Stimulated activated CD8-positive, alpha-beta memory T cell treated with anti-CD3 and anti-CD28 coated beads, Interleukin-4, amount 100 ng/mL, for 48 hours (primary cell): ENCODE measurements around the gene MRGPRG.
"Not testable (repeated sequence)": the region's sequence is repeated elsewhere in the genome, so short reads cannot be mapped to it uniquely, and the experiment has no call there.

Source experiments
- DNase-seq: peaks from one replicate; pipeline ENCODE4 v3.0.0-alpha.2; 2020

Gene MRGPRG, protein sequence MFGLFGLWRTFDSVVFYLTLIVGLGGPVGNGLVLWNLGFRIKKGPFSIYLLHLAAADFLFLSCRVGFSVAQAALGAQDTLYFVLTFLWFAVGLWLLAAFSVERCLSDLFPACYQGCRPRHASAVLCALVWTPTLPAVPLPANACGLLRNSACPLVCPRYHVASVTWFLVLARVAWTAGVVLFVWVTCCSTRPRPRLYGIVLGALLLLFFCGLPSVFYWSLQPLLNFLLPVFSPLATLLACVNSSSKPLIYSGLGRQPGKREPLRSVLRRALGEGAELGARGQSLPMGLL

DNA sequence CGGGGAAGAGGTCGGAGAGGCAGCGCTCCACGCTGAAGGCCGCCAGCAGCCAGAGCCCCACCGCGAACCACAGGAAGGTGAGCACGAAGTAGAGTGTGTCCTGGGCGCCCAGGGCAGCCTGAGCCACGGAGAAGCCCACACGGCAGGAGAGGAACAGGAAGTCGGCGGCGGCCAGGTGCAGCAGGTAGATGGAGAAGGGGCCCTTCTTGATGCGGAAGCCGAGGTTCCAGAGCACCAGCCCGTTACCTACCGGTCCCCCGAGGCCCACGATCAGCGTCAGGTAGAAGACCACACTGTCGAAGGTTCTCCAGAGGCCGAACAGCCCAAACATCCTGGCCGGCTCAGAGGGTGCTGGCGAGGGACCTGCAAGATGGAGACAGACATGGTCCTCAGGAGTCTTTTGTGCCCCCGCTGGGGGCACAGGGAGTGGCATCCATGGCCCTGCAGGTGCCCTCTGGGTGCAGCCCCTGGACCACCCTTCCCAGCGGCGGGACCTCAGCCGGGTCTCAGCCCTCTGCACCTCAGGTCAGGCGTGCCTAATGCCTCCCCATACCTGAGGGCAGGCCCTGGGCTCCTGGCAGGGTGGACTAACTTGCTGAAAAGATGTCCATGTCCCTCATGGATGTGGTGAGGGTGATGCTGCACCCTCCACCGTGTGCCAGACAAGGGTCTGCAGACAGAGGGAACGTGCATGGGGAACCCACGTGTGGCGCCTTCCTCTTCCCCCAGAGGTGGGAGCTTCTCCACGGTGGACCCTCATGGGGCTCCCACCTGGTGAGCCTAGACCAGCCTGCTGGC, at the start of gene MRGPRG:
Gene MRGPRG (minus strand): TSS at position 331 of the 798 bp plus-strand sequence. CDS start 0 bp downstream, at position 331.
- no peak for DNase-seq

DNA sequence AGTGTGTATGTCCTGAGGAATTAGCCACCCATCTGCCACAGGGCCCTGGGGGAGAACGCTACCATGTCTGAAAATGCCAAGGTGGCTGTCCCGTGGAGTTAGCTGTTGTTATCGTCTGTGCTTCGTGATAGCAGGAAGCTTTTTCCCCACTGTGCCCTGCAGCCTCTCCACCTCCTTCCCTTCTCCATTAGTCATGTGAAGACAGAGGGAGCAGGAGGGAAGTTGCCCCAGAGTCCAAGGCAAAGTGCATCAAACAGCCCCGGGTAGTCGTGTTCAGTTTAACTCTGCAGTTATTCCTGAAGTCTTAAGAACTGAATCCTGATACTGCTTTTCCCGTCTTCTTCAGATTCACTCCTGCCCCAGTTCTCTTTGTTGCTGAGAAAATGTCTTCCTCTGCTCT, 43.9 kb upstream of the MRGPRG start:
- not testable (repeated sequence) for DNase-seq

DNA sequence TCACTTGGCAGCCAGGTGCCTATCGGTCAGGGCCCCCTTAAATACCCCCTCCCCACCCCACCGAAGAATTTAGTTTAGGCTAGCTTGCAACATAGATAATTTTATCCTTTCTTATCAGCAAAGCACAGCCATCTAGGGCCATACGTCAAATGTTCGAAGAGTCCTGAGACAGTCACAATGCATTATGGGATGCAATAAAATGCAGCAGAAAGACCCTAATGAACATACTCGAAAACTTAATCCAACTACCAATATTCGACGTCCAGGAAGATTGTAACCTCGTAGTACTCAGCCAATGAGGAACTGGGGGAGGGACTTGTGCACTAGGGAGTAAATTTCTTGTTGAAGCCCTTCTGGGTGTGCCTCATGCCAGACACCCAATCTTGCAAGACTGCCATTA, 43.2 kb upstream of the MRGPRG start:
- not testable (repeated sequence) for DNase-seq

DNA sequence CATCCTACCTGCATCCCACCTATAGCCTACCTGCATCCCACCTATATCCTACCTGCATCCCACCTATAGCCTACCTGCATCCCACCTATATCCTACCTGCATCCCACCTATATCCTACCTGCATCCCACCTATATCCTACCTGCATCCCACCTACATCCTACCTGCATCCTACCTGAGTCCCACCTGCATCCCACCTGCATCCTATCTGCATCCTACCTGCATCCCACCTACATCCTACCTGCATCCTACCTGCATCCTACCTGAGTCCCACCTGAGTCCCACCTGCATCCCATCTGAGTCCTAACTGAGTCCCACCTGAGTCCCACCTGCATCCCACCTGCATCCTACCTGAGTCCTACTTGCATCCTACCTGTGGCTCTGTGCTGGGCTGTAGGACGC, 38.9 kb upstream of the MRGPRG start:
- DNase-seq, result not testable (repeated sequence)

DNA sequence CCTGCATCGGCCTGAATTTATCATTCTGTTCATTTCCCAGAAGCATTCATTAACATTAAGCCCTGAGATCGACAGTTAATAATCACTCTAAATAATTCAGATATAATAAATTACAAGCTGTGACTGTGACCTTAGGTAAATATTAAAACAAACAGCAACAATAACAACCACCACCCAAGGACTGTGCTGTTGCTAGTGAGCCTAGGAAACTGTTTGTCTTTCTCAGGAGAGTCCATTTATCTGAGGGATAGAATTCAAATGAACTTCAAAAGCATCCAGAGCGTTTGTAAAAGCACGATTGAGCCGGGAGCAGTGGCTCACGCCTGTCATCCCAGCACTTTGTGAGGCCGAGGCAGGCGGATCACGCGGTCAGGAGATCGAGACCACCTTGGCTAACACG, 36.6 kb upstream of the MRGPRG start:
- not testable (repeated sequence) for DNase-seq

DNA sequence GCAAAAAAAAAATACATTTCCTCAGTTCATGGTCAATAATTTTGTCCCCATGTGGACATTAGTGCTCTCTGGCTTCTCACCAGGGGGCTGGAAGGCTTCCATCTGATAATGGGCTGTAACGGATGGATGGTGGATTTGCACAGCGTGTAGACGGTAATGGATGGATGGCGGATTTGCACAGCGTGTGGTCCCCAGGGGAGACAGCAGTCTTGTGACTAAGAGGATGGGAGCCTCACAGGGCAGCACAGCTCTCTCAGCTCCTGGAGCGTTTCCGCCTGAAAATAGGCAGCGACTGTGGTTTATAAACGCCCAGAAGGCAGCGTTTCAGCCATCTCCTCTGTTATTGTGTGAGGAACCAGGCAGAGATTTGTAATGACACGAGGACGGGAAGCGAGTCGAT, 36.2 kb upstream of the MRGPRG start:
- not testable (repeated sequence) for DNase-seq

DNA sequence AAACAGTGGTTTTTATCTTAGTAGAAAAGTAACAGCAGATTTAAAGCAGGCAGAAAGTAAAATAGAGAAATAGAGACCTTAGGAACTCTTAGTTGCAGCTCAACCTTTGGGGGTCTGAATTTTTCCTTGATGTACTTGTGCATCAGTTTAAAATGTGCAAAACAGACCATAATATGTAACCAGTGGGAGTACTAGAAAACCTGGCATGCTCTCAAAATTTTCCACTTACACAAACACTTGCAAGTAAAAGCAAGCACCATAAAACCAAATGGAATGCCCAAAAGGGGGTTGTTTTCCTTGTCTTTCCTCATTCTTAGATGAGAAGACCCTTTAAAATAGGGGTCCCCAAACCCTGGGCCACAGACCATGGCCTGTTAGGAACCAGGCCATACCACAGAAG, 26.5 kb upstream of the MRGPRG start:
- DNase-seq, result no peak

DNA sequence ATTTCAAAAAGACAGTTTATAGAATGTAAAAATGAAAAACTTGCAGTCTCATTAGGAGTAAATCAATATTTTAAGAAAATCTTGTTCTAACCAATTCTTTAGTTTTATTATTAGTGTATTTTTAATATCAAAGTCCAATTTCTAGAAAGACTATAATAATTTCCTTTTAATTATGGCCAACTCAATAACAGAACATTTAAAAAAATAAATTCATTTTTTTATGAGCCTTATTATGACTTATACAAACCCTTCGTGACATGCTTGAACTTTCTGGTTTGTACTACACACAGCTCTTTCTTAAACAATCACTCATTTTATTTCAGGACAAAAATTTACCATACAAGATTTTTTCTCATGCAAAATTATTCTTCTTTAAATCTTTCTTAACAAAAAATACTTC, 25.3 kb upstream of the MRGPRG start:
- DNase-seq, result no peak

DNA sequence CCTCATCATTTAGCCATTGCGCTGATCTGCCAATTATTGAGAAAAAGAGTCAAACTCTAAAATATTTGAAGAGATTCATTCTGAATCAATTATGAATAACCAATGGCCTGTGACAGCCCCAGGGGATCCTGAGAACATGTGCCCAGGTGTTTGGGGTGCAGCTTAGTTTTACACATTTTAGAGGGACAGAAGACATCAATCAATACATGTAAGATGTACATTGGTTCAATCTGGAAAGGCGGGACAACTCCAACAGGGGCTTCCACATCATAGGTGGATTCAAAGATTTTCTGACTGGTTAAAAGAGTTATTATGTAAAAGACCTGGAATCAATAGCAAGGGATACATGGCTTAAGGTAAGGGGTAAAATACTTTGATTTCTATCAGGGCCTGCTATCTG, 18.5 kb upstream of the MRGPRG start:
- DNase-seq, result no peak

DNA sequence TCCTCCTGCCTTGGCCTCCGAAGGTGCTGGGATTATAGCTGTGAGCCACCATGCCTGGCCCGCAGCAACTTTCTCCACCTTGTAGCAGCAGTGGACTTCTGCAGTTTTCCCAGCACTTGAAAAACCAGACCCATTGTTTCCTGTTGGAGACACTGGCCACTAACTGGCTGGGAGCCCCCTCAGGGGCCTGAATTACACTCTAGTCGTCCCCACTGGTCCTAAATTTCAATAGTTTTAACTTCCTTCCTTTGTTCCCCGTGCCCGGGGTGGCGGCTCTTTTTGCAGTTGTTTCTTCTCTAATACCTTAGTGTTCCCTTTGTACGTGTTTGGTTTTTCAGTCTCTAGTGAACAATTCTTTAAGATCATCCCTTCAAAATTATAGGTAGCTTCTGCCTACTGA, 16.2 kb upstream of the MRGPRG start:
- no peak for DNase-seq

DNA sequence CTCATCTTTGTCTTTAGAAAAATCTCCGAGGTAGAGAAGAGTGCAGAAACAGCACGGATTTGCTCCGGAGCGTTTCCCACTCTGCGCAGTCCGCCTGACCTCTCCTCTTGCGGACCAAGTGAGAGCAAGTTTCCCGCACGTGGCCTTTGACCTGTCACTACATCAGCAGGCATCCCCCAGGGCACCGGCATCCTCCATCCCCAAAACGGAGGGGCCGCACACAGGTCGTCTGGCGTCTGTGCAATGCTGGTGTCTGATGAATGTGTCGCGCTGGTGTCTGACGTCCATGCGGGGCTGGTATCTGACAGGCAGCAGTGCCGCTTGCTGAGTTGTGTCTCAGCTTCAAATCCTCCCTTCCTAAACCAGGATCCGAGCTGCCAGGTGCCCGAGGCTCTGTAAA, 14.3 kb upstream of the MRGPRG start:
- DNase-seq, result no peak

DNA sequence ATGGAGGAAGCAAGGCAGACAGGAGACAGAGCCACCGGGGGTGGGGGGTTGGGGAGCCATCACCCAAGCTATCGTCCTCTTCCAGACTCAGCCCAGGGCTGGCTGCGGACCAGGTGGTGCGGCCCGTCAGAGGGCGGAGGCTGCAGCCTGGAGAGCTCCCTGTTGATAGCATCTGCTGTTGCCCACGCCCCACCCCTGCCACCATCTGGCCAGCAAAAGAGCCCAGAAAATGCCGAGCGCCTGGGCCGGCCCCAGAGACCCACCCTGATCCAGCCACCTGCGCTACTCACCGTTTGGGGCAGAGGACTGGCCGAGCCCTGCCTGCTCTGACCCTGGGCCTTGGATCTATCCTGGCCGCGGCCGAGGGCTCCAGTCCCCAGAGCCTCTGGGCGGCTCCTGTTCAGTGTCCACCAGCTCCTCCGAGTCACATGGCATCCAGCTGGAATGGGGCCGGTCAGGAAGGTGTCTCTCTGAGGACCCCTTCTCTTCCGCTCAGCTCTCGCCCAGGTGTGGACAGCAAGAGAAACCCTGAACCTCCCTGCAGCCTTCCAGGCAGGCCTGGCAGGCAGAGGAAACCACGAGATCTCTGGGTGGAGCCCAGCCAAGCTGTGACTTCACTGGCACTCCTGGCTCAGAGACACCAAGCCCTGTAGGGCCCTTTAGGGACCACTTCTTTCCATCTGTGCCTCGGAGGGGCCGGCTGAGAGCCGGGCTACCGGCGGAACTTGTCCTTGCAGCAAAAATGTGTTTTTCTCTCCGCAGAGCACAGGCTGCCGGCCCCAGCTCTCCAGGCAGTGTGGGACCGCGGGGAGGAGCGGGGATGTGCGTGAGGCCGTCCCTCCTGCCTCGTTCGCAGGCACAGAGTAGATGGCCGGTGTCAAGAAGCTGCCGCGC, 13.5 kb upstream of the MRGPRG start, which contains the start of gene MRGPRE:
Gene MRGPRE (minus strand): TSS at position 567 of the 894 bp plus-strand sequence. CDS start 3,618 bp downstream, outside the sequence.
- no peak for DNase-seq

DNA sequence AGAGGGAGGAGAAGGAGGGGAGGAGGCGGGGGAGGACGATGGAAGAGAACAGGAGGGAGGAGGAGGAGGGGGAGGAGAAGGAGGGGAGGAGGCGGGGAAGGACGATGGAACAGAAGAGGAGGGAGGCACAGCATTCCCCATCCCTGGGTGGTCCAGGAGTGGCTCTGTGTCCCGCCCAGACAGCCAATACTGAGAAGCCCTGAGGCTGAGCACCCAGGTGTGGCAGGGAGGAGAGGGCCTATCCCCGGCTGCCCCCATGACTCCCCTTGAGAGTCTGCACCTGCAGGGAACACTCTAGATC, 12.9 kb upstream of the MRGPRG start:
- DNase-seq, result no peak

DNA sequence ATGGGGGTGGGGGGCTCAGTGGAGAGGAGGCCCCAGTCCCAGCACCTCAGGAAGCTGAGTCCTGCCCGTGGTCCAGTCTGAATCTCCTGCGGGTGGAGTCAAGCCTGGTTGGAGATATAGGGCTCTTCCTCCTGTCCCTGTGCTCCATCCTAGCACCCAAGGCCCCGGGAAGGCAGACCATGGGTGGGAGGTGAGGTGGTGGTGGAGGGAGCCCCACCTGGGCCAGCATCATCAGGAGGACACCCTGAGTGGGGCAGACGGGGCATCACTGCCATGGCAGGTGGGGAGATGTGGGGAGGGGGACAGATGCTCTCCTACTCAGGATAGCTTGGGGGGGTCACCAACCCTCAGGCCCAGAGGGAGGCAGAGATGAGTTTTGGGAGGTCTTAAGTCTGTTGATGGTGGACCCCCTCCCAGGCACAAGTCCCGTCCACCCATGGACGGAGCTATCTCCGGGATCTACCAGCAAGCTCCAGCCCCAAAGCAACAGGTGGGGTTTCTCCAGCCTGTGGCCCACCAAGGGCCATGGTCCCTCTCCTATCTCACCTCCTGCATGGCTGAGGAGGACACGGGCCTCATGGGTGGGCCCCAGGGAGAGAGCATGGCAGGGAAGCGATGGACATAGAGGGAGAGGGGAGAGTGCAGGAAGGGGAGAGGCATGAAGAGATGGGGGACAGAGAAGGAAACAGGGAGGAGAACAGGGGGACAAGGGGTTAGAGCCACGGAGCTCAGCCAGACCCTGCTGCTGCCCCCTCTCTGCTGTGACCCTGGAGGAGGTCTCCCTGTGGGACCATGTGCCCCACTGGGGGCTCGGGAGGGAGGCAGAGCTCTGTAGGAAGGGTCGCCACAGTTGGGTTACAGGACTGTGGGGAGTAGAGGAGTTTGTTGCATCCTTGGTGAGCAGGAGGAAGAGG, 12.3 kb upstream of the MRGPRG start:
- DNase-seq, result no peak

DNA sequence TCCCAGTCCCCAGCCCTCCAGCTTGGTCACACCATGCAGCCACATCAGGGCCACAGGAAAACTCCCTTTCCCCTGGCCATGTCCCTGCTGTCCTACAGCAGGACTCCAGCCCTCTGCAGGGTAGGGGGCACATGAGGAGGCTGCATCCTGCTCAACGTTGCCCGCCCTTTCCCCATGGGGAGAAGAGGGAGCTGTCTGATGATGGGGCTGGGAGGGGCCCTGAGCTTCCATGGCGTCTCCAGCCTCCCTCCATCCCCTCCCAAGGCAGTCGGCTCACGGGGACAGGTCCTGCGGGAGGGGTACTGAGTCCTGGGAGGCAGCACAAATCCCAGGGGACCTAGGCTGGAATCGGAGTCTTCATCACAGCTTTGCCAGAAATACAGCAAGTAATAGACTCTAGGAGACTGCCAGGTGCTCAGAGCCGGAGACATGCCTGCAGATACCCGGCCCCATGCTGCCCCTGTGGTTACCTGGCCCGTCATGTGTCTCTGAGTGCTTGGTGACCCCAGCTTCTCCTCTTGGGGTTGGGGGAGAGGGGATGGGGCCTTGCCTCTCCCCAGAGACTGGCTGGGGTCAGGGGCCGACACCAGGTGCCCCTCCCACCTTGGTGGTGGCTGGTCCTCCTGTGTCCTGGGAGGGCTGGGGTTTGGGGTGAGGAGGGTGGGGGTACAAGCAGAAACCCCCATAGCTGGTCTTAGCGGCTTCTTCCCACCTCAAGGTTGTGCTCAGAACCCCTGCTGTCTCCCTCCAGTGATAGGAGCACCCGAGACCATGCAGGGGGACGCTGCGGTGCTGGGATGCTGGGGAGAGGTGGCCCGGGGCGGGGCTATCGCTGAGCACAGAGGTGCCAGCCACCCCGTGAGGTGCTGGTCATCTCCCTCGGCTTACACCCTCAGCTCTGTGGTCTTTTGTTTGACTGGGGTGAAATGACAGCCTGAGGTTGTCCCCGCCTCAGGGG, 11.3 kb upstream of the MRGPRG start:
- DNase-seq, result no peak

DNA sequence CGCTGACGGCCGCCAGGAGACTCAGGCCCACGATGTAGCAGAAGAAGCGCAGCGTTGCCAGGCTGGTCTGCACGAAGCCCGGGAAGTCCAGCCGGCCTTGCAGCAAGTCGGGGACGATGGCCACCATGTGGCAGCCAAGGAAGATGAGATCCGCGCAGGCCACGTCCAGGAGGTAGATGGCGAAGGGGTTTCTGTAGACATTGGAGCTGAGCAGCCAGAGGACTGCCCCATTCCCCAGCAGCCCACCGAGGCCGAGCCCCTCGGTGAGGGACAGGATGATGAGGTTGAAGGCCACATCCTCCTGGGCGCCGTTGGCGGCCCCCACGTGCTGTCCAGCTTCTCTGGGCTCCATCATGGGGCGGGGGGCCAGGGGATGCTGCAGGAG, 9.8 kb upstream of the MRGPRG start:
- DNase-seq, result no peak

DNA sequence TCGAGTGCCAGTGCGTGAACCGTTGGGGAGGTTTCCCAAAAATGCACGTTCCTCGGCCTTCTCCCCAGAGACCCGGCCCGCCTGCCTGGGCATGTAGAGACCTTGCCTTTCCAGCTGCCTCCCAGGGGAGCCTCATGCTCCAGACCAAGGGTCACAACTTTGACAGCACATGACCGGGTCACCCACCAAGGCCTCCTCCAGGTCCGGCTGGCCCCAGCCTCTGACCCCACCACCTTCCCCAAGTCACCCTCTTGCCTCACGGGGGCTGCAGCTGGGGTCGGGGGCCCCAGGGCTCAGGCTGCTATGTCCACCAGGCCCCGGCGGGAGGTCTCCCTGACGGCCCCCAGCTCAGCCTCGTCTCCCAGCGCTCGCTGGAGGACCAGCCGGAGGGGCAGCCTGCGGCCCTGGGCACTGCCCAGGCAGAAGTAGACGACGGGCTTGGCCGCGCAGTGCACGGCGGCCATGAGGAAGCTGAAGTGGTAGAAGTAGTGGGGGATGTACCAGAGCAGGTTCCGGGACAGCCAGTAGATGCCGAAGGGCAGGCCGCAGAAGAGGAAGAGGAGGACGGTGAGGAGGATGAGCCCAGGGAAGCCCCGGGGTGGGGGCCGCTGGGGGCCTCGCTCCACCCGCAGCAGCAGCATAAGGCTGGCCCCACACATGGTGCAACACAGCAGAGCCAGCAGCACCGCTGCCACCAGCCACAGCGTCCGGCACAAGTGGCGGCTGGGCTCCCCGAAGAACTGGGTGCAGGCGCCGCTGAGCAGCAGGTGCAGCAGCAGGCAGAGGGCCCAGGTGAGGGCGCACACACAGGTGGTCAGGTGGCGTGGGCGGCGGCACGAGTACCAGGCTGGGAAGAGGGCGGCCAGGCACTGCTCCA, 9.2 kb upstream of the MRGPRG start:
- DNase-seq, result no peak

DNA sequence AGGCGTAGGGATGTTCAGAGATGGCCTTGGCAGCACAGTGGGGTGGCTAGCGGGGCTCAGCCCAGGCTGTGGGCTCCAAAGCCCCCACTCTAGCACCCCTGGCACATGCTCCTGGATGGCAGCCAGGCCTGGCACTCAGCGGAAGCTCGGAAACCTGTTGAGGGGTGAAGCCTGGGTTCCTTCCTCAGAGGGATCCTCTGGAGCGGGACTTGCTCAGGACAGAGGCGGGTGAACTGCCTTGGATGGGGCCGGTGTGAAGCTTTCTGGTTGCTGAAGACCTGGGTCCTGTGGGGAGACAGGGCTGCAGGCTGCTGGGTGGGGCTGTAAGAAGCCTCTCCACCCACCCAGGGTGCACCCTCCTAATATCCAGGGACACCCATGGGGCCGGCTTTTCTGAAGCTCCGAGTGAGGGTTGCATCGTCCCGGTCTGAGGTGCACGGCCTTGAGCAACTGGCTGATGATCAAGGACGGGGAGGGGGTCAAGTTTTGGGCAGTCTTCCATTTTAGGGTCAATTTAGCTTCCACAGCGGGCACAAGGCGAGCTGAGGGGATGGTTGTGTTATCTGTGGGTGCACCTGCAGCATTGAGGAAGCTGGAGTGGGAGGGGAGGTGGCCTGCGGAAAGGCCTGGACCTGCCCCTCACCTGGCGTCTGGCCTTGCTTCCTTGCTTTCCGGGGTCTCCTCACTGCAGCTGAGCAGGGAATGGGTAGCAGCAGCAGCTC, 8.4 kb upstream of the MRGPRG start:
- DNase-seq, result no peak
